Activated CD4-positive, alpha-beta T cell treated with anti-CD3 and anti-CD28 coated beads, Interleukin-2, amount 10 ng/mL, durations not matched to agents 24 days and 14 days (primary cell): ENCODE results near the gene ZFP91. TPM values are rescaled to one million over a fixed set of nuclear protein-coding genes. Genes with fewer than 3 reads are reported as not detected.
"Not testable (repeated sequence)": the region's sequence is repeated elsewhere in the genome, so short reads cannot be mapped to it uniquely, and the experiment has no call there.

Experiments used
- DNase-seq: peaks from one replicate; pipeline ENCODE4 v3.0.0; 2022
- H3K27ac Mint-ChIP-seq: one replicate; pipeline ENCODE4 v1.8.0; 2022; ENCODE audit warnings: mild to moderate bottlenecking, mixed read lengths
- H3K27me3 Mint-ChIP-seq: one replicate; pipeline ENCODE4 v1.8.0; 2022; ENCODE audit warnings: mixed read lengths
- H3K36me3 Mint-ChIP-seq: one replicate; pipeline ENCODE4 v1.8.0; 2022; ENCODE audit warnings: low read depth, mild to moderate bottlenecking, mixed read lengths
- H3K4me1 Mint-ChIP-seq: one replicate; pipeline ENCODE4 v1.8.0; 2021; ENCODE audit warnings: mixed read lengths
- H3K4me3 Mint-ChIP-seq: one replicate; pipeline ENCODE4 v1.8.0; 2022; ENCODE audit warnings: mild to moderate bottlenecking, moderate library complexity, mixed read lengths
- H3K9me3 Mint-ChIP-seq: one replicate; pipeline ENCODE4 v1.8.0; 2021; ENCODE audit warnings: mixed read lengths
- intact Hi-C: fragments of 100-400 bp; cut with micrococcal nuclease; formaldehyde crosslinking; loops from one replicate; pipeline ENCODE4 v1.15.1; 2023
- total RNA-seq: library from RNA; stranded (reverse); gene quantifications from 2 replicates; pipeline ENCODE4 v1.2.3, GENCODE V29; 2022

Gene ZFP91
- 57.4 and 58.3 TPM in 2 replicates for total RNA-seq

- Mint-ChIP-seq H3K27me3 (peaks cover 4% of the 10 kb centered on the region), H3K9me3 (no peaks in the 10 kb centered on the region), H3K36me3 (peaks cover 31% of the 10 kb centered on the region), H3K4me3 (peak within 1 kb of the TSS; percentile 93), H3K27ac (peak within 1 kb of the TSS; percentile 100), H3K4me1 (peaks cover 67% of the 10 kb centered on the region)
- peak; percentile 97 for DNase-seq
- intact Hi-C loops = loop anchor here (1.0 to 5.0 kb wide), 14 partner anchors 35 to 1241 kb away; partner anchors contain the start of genes CLP1, FAM111B, MED19 and OSBP
Measured at GRCh38 chr11:58578635-58579191, at the start of gene ZFP91. TSS of gene ZFP91 (plus strand) at chr11:58579063. CDS start at chr11:58579282, 219 bp downstream.

- H3K4me3 Mint-ChIP-seq = no peak overlapping the region
- peaks cover 32% of the 10 kb centered on the region for H3K4me1 Mint-ChIP-seq
- intact Hi-C loops = no loop called here
- no peaks in the 10 kb centered on the region for H3K9me3 Mint-ChIP-seq
- H3K27me3 Mint-ChIP-seq = no peaks in the 10 kb centered on the region
- DNase-seq = peak; percentile 83
- no peak overlapping the region for H3K27ac Mint-ChIP-seq
- H3K36me3 Mint-ChIP-seq = peaks cover 71% of the 10 kb centered on the region
Measured at GRCh38 chr11:58530236-58530635, 48.6 kb upstream of the ZFP91 start.

- Mint-ChIP-seq H3K27ac (no peak overlapping the region), H3K27me3 (no peaks in the 10 kb centered on the region), H3K4me3 (no peak overlapping the region), H3K9me3 (peaks cover 7% of the 10 kb centered on the region), H3K36me3 (peaks cover 81% of the 10 kb centered on the region), H3K4me1 (peaks cover 28% of the 10 kb centered on the region)
- DNase-seq = no peak
- intact Hi-C loops = no loop called here
Measured at GRCh38 chr11:58531865-58532341, 47.0 kb upstream of the ZFP91 start.

GRCh38 chr11:58546841-58547240 is 32.0 kb upstream of the ZFP91 start:
- H3K36me3 Mint-ChIP-seq = peaks cover 73% of the 10 kb centered on the region
- intact Hi-C loops = no loop called here
- no peak overlapping the region for H3K4me3 Mint-ChIP-seq
- H3K9me3 Mint-ChIP-seq = no peaks in the 10 kb centered on the region
- peaks cover 10% of the 10 kb centered on the region for H3K4me1 Mint-ChIP-seq
- no peak overlapping the region for H3K27ac Mint-ChIP-seq
- no peak for DNase-seq
- H3K27me3 Mint-ChIP-seq = no peaks in the 10 kb centered on the region

- H3K36me3 Mint-ChIP-seq = peaks cover 83% of the 10 kb centered on the region
- H3K4me1 Mint-ChIP-seq = peaks cover 4% of the 10 kb centered on the region
- intact Hi-C loops = no loop called here
- no peaks in the 10 kb centered on the region for H3K9me3 Mint-ChIP-seq
- peak overlapping the region; percentile 32 for H3K27ac Mint-ChIP-seq
- no peak overlapping the region for H3K4me3 Mint-ChIP-seq
- no peak for DNase-seq
- H3K27me3 Mint-ChIP-seq = no peaks in the 10 kb centered on the region
Measured at GRCh38 chr11:58549644-58550043, 29.2 kb upstream of the ZFP91 start.

- Mint-ChIP-seq H3K4me3 (no peak overlapping the region), H3K27me3 (no peaks in the 10 kb centered on the region), H3K4me1 (peaks cover 32% of the 10 kb centered on the region), H3K27ac (no peak overlapping the region), H3K36me3 (peaks cover 41% of the 10 kb centered on the region), H3K9me3 (no peaks in the 10 kb centered on the region)
- DNase-seq = no peak
- intact Hi-C loops = no loop called here
Measured at GRCh38 chr11:58560842-58561241, 18.0 kb upstream of the ZFP91 start.

- DNase-seq = no peak
- Mint-ChIP-seq H3K4me3 (no peak overlapping the region), H3K4me1 (peaks cover 32% of the 10 kb centered on the region), H3K27me3 (no peaks in the 10 kb centered on the region), H3K27ac (no peak overlapping the region), H3K9me3 (no peaks in the 10 kb centered on the region), H3K36me3 (peaks cover 43% of the 10 kb centered on the region)
- intact Hi-C loops = no loop called here
Measured at GRCh38 chr11:58561394-58562098, 17.3 kb upstream of the ZFP91 start.

GRCh38 chr11:58562375-58562800 is 16.5 kb upstream of the ZFP91 start:
- H3K4me1 Mint-ChIP-seq = peaks cover 31% of the 10 kb centered on the region
- peak overlapping the region; percentile 85 for H3K27ac Mint-ChIP-seq
- H3K9me3 Mint-ChIP-seq = no peaks in the 10 kb centered on the region
- peak overlapping the region; percentile 38 for H3K4me3 Mint-ChIP-seq
- H3K27me3 Mint-ChIP-seq = no peaks in the 10 kb centered on the region
- DNase-seq = no peak
- intact Hi-C loops = no loop called here
- peaks cover 37% of the 10 kb centered on the region for H3K36me3 Mint-ChIP-seq

GRCh38 chr11:58564231-58564630 is 14.6 kb upstream of the ZFP91 start:
- peaks cover 45% of the 10 kb centered on the region for H3K36me3 Mint-ChIP-seq
- intact Hi-C loops = no loop called here
- DNase-seq = no peak
- peaks cover 44% of the 10 kb centered on the region for H3K4me1 Mint-ChIP-seq
- no peaks in the 10 kb centered on the region for H3K9me3 Mint-ChIP-seq
- no peaks in the 10 kb centered on the region for H3K27me3 Mint-ChIP-seq
- no peak overlapping the region for H3K27ac Mint-ChIP-seq
- no peak overlapping the region for H3K4me3 Mint-ChIP-seq

- intact Hi-C loops = loop anchor here (2.0 kb wide), 1 partner anchor 107 kb away; no protein-coding TSS in a partner anchor
- Mint-ChIP-seq H3K27me3 (no peaks in the 10 kb centered on the region), H3K36me3 (peaks cover 49% of the 10 kb centered on the region), H3K4me1 (peaks cover 47% of the 10 kb centered on the region), H3K27ac (peak overlapping the region; percentile 80), H3K4me3 (peak overlapping the region; percentile 11), H3K9me3 (no peaks in the 10 kb centered on the region)
- peak; percentile 91 for DNase-seq
Measured at GRCh38 chr11:58567889-58568512, 10.9 kb upstream of the ZFP91 start.

- Mint-ChIP-seq H3K4me1 (peaks cover 65% of the 10 kb centered on the region), H3K27ac (peak overlapping the region; percentile 95), H3K4me3 (peak overlapping the region; percentile 93), H3K36me3 (peaks cover 39% of the 10 kb centered on the region)
- DNase-seq, H3K27me3 Mint-ChIP-seq, H3K9me3 Mint-ChIP-seq: not testable (repeated sequence)
- intact Hi-C loops = loop anchor here (1.0 kb wide), 1 partner anchor 48 kb away; no protein-coding TSS in a partner anchor
Measured at GRCh38 chr11:58572906-58573305, 6.0 kb upstream of the ZFP91 start.

- no peaks in the 10 kb centered on the region for H3K9me3 Mint-ChIP-seq
- peaks cover 66% of the 10 kb centered on the region for H3K4me1 Mint-ChIP-seq
- peaks cover 4% of the 10 kb centered on the region for H3K27me3 Mint-ChIP-seq
- peak overlapping the region; percentile 93 for H3K4me3 Mint-ChIP-seq
- H3K36me3 Mint-ChIP-seq = peaks cover 39% of the 10 kb centered on the region
- H3K27ac Mint-ChIP-seq = peak overlapping the region; percentile 95
- intact Hi-C loops = loop anchor here (1.0 to 2.0 kb wide), 2 partner anchors 48 to 1147 kb away; partner anchors contain the start of gene SLC43A3
- DNase-seq = peak; percentile 77
Measured at GRCh38 chr11:58573451-58574104, 5.3 kb upstream of the ZFP91 start.

- Mint-ChIP-seq H3K27me3 (peaks cover 4% of the 10 kb centered on the region), H3K27ac (peak overlapping the region; percentile 95), H3K9me3 (no peaks in the 10 kb centered on the region), H3K4me1 (peaks cover 61% of the 10 kb centered on the region), H3K4me3 (peak overlapping the region; percentile 93), H3K36me3 (peaks cover 32% of the 10 kb centered on the region)
- intact Hi-C loops = loop anchor here (2.0 to 5.0 kb wide), 2 partner anchors 1148 to 1238 kb away; partner anchors contain the start of genes P2RX3, SLC43A3 and SSRP1
- no peak for DNase-seq
Measured at GRCh38 chr11:58574881-58575280, 4.0 kb upstream of the ZFP91 start.
